ENCODE results near the gene LIME1.

The LIME1 gene

GRCh38 chr20:63735859-63736718 lies at the start of gene LIME1:
Gene LIME1, plus strand, starts transcription at chr20:63736664. Its CDS starts 886 bp downstream, at chr20:63737550.
- Histone ChIP-seq H3K9me3 (ENCODE audit: control insufficient read depth in 1 of 2, low read length in 2 of 2) (no peaks in the 10 kb centered on the region), H3K27me3 (ENCODE audit: low read depth, low read length) (no peaks in the 10 kb centered on the region), H3K36me3 (ENCODE audit: control insufficient read depth in 1 of 2, insufficient read depth in 2 of 2, low read length in 2 of 2) (peaks cover 12 to 38% of the 10 kb centered on the region in 2 donors), H3K4me1 (ENCODE audit: control insufficient read depth in 1 of 2, insufficient read depth in 2 of 2, low read length in 2 of 2) (peaks cover 0 to 19% of the 10 kb centered on the region in 2 donors), H3K27ac (ENCODE audit: low read length) (no peak within 1 kb of the TSS), H3K4me3 (ENCODE audit: low read depth in 1 of 2, low read length in 2 of 2) (peak within 1 kb of the TSS in 1 of 2 donors; percentile 7)

DNA sequence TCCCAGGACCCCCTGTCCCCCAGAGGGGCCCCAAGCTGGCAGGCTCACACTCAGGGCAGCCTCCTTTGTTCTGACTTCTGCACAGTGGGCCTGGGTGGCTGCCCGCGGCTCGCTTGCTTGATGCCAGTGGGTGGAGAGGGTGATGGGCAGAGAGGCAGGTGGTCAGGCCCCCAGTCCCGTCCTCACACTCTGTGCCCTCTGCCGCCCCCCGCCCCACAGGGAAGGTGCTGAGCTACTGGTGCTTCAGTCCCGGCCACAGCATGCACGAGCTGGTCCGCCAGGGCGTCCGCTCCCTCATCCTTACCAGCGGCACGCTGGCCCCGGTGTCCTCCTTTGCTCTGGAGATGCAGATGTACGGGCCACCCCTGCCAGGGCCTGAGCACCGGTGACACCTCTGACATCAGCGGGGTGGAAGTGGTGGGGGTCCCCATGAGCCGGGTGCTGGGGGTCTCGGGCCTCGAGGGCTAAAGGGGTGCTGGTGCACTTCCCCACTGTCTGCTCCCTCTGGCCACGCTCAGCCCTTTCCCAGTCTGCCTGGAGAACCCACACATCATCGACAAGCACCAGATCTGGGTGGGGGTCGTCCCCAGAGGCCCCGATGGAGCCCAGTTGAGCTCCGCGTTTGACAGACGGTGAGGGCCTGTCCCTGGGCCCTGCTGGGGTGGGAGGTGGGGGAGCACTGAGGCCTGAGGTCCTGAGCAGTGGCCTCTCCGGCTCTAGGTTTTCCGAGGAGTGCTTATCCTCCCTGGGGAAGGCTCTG lies 48.9 kb upstream of the LIME1 start:
- Histone ChIP-seq H3K27me3 (ENCODE audit: low read depth, low read length) (no peaks in the 10 kb centered on the region), H3K4me3 (ENCODE audit: low read depth in 1 of 2, low read length in 2 of 2) (no peak overlapping the region), H3K9me3 (ENCODE audit: control insufficient read depth in 1 of 2, low read length in 2 of 2) (no peaks in the 10 kb centered on the region), H3K27ac (ENCODE audit: low read length) (peak overlapping the region; percentile 45), H3K36me3 (ENCODE audit: control insufficient read depth in 1 of 2, insufficient read depth in 2 of 2, low read length in 2 of 2) (no peaks in the 10 kb centered on the region), H3K4me1 (ENCODE audit: control insufficient read depth in 1 of 2, insufficient read depth in 2 of 2, low read length in 2 of 2) (peaks cover 0 to 24% of the 10 kb centered on the region in 2 donors)

DNA sequence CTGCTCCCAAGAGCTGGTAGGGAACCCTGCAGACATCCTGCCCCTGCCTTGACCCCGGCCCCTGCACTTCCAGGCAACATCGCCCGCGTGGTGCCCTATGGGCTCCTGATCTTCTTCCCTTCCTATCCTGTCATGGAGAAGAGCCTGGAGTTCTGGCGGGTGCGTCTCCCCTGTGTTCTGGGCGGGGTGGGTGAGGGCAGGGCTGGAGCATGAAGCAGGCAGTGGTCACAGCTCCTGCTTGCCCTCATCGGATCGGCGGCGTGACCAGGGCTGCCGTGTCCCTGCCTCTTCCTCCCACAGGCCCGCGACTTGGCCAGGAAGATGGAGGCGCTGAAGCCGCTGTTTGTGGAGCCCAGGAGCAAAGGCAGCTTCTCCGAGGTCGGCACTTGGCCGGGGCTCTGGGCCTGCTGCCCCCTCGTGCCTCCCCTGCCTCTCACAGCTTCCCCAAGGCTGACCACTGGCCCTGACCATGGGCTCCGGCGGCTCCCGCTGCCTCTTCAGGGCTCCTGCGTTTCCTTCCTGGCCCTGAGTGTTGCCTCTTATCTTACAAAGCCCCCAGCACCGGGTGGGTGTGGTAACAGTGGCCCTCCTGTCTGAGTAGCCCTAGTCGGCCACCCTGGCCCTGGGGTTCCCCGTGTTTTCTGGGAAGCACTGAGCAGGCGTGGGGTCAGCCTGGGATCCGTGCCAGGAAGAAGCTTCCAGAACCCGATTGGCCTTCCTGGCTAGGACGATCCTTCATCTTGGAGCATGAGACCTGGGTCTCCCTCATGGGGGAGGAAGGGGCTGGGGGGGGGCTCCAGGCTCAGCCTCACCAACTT lies 48.0 kb upstream of the LIME1 start:
- Histone ChIP-seq H3K4me3 (ENCODE audit: low read depth in 1 of 2, low read length in 2 of 2) (no peak overlapping the region), H3K27ac (ENCODE audit: low read length) (no peak overlapping the region), H3K9me3 (ENCODE audit: control insufficient read depth in 1 of 2, low read length in 2 of 2) (no peaks in the 10 kb centered on the region), H3K4me1 (ENCODE audit: control insufficient read depth in 1 of 2, insufficient read depth in 2 of 2, low read length in 2 of 2) (peaks cover 0 to 18% of the 10 kb centered on the region in 2 donors), H3K36me3 (ENCODE audit: control insufficient read depth in 1 of 2, insufficient read depth in 2 of 2, low read length in 2 of 2) (no peaks in the 10 kb centered on the region), H3K27me3 (ENCODE audit: low read depth, low read length) (no peaks in the 10 kb centered on the region)

GRCh38 chr20:63689046-63690002 lies 47.1 kb upstream of the LIME1 start:
- no peak overlapping the region for H3K27ac ChIP-seq (ENCODE audit: low read length)

DNA sequence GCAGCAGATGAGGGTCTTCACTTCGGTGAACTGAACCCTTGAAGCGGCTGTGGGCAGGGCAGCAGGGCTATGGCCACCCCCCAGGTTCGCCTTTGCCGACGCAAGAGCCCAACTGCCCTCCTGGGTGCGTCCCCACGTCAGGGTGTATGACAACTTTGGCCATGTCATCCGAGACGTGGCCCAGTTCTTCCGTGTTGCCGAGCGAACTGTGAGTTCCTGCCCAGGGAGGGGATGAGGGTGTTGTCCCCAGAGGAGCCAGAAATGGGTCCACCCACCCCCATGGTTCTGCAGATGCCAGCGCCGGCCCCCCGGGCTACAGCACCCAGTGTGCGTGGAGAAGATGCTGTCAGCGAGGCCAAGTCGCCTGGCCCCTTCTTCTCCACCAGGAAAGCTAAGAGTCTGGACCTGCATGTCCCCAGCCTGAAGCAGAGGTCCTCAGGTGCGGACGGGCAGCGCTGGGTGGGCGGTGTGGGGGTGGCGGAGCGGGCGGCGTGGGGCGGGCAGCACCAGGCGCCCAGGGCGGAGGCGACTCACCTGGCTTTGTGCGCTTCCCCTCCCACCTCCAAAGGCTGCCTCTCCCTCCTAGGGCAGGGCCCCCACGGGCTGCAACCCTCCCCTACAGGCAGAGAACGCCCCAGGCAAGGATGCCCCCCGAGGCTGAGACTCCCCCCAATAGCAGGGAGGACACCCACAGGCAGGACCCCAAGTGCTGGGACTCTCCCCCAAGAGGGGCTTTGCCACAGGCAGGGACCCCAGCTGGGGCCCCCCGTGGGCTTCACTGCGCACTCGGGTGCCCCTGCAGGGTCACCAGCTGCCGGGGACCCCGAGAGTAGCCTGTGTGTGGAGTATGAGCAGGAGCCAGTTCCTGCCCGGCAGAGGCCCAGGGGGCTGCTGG lies 46.2 kb upstream of the LIME1 start:
- Histone ChIP-seq H3K4me3 (ENCODE audit: low read depth in 1 of 2, low read length in 2 of 2) (no peak overlapping the region), H3K27ac (ENCODE audit: low read length) (no peak overlapping the region), H3K27me3 (ENCODE audit: low read depth, low read length) (no peaks in the 10 kb centered on the region), H3K36me3 (ENCODE audit: control insufficient read depth in 1 of 2, insufficient read depth in 2 of 2, low read length in 2 of 2) (peaks cover 0 to 12% of the 10 kb centered on the region in 2 donors), H3K9me3 (ENCODE audit: control insufficient read depth in 1 of 2, low read length in 2 of 2) (no peaks in the 10 kb centered on the region), H3K4me1 (ENCODE audit: control insufficient read depth in 1 of 2, insufficient read depth in 2 of 2, low read length in 2 of 2) (peaks cover 0 to 18% of the 10 kb centered on the region in 2 donors)

More at GRCh38 chr20:63689046-63690002, 47.1 kb upstream of the LIME1 start:
- Histone ChIP-seq H3K36me3 (ENCODE audit: control insufficient read depth in 1 of 2, insufficient read depth in 2 of 2, low read length in 2 of 2) (peaks cover 0 to 5% of the 10 kb centered on the region in 2 donors), H3K4me3 (ENCODE audit: low read depth in 1 of 2, low read length in 2 of 2) (no peak overlapping the region), H3K9me3 (ENCODE audit: control insufficient read depth in 1 of 2, low read length in 2 of 2) (no peaks in the 10 kb centered on the region), H3K27me3 (ENCODE audit: low read depth, low read length) (no peaks in the 10 kb centered on the region), H3K4me1 (ENCODE audit: control insufficient read depth in 1 of 2, insufficient read depth in 2 of 2, low read length in 2 of 2) (peaks cover 0 to 18% of the 10 kb centered on the region in 2 donors)

- Histone ChIP-seq H3K4me3 (ENCODE audit: low read depth in 1 of 2, low read length in 2 of 2) (no peak overlapping the region), H3K27ac (ENCODE audit: low read length) (no peak overlapping the region), H3K4me1 (ENCODE audit: control insufficient read depth in 1 of 2, insufficient read depth in 2 of 2, low read length in 2 of 2) (peaks cover 0 to 15% of the 10 kb centered on the region in 2 donors), H3K36me3 (ENCODE audit: control insufficient read depth in 1 of 2, insufficient read depth in 2 of 2, low read length in 2 of 2) (peaks cover 0 to 18% of the 10 kb centered on the region in 2 donors), H3K27me3 (ENCODE audit: low read depth, low read length) (no peaks in the 10 kb centered on the region), H3K9me3 (ENCODE audit: control insufficient read depth in 1 of 2, low read length in 2 of 2) (no peaks in the 10 kb centered on the region)
Measured at GRCh38 chr20:63690898-63691710, 45.4 kb upstream of the LIME1 start.

- Histone ChIP-seq H3K4me3 (ENCODE audit: low read depth in 1 of 2, low read length in 2 of 2) (no peak overlapping the region), H3K4me1 (ENCODE audit: control insufficient read depth in 1 of 2, insufficient read depth in 2 of 2, low read length in 2 of 2) (peaks cover 0 to 11% of the 10 kb centered on the region in 2 donors), H3K36me3 (ENCODE audit: control insufficient read depth in 1 of 2, insufficient read depth in 2 of 2, low read length in 2 of 2) (peaks cover 0 to 18% of the 10 kb centered on the region in 2 donors), H3K27ac (ENCODE audit: low read length) (no peak overlapping the region), H3K9me3 (ENCODE audit: control insufficient read depth in 1 of 2, low read length in 2 of 2) (no peaks in the 10 kb centered on the region), H3K27me3 (ENCODE audit: low read depth, low read length) (no peaks in the 10 kb centered on the region)
Measured at GRCh38 chr20:63691711-63692435, 44.6 kb upstream of the LIME1 start.

DNA sequence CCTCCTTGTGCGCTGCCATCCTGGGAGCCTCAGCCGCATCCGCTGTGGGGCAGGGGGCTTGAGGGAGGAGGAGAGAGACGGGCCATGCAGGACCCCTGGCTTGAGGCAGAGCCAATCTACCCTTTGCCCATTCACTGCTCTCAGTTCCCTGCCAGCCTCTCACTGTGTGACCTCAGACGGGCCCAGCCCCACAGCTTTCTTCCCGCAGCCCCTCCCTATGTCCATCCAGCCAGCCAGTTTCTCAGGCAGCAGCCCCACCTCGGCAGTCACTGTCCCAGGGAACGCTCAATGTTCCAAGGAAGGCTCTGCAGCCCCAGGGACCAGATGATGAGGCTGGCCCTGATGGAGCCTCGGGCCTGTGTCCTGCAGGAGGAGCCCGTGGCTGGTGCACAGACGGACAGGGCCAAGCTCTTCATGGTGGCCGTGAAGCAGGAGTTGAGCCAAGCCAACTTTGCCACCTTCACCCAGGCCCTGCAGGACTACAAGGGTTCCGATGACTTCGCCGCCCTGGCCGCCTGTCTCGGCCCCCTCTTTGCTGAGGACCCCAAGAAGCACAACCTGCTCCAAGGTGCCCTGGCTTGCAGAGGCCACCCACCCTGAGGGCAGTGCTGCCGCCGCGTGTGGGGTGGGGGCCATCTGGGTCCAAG lies 43.9 kb upstream of the LIME1 start:
- no peaks in the 10 kb centered on the region for H3K9me3 ChIP-seq (ENCODE audit: control insufficient read depth in 1 of 2, low read length in 2 of 2)
- H3K27ac ChIP-seq (ENCODE audit: low read length), result no peak overlapping the region
- H3K27me3 ChIP-seq (ENCODE audit: low read depth, low read length), result no peaks in the 10 kb centered on the region
- peaks cover 0 to 18% of the 10 kb centered on the region in 2 donors for H3K36me3 ChIP-seq (ENCODE audit: control insufficient read depth in 1 of 2, insufficient read depth in 2 of 2, low read length in 2 of 2)
- H3K4me3 ChIP-seq (ENCODE audit: low read depth in 1 of 2, low read length in 2 of 2), result no peak overlapping the region
- H3K4me1 ChIP-seq (ENCODE audit: control insufficient read depth in 1 of 2, insufficient read depth in 2 of 2, low read length in 2 of 2), result peaks cover 0 to 12% of the 10 kb centered on the region in 2 donors
